Measurements from ENCODE around the gene NCMAP. TPM values are rescaled to one million over a fixed set of nuclear protein-coding genes. Genes with fewer than 3 reads are reported as not detected.

Gene NCMAP
- total RNA-seq, 1 donor from 2014 or later = not detected

- Mint-ChIP-seq H3K27me3 (ENCODE audit: low read depth) (no peaks in the 10 kb centered on the region), H3K4me3 (ENCODE audit: low read depth) (no peak overlapping the region), H3K4me1 (ENCODE audit: low read depth) (peaks cover 38% of the 10 kb centered on the region), H3K27ac (no peak overlapping the region), H3K9me3 (no peaks in the 10 kb centered on the region), H3K36me3 (ENCODE audit: low read depth) (peaks cover 89% of the 10 kb centered on the region)
- intact Hi-C loops (cut with micrococcal nuclease) = loop anchor here (10.0 kb wide), 2 partner anchors 596 to 674 kb away; partner anchors contain the start of gene RSRP1
- no peak for DNase-seq (ENCODE audit: low spot score)
These were observed 93.0 kb downstream of the NCMAP start for GRCh38 chr1:24648919-24649318.

- intact Hi-C loops (cut with micrococcal nuclease) = no loop called here
- DNase-seq (ENCODE audit: low spot score) = no peak
- Mint-ChIP-seq H3K36me3 (ENCODE audit: low read depth) (peaks cover 93% of the 10 kb centered on the region), H3K27me3 (ENCODE audit: low read depth) (no peaks in the 10 kb centered on the region), H3K4me1 (ENCODE audit: low read depth) (peaks cover 23% of the 10 kb centered on the region), H3K27ac (no peak overlapping the region), H3K4me3 (ENCODE audit: low read depth) (no peak overlapping the region), H3K9me3 (no peaks in the 10 kb centered on the region)
These were observed 96.5 kb downstream of the NCMAP start for GRCh38 chr1:24652382-24652781.

DNA sequence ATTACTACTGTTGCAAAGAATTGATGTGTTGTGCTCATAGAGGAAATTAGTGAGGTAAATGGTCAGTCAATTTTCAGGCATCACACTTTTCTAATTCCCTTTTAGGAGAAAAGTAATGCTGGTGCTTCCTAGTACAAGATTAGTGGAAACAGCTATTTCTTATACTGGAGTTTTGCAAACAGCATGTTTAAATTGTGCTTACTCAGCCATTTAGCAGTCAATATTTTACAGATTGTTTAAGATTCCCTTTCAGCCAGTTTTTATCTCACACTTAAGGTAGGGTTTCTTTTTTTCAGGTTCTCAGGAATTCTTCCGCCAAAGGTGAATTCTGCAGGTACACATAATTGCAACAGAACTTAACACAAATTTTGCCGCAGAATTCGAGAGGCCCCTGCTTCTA is 98.1 kb downstream of the NCMAP start:
- peaks cover 23% of the 10 kb centered on the region for H3K4me1 Mint-ChIP-seq (ENCODE audit: low read depth)

DNA sequence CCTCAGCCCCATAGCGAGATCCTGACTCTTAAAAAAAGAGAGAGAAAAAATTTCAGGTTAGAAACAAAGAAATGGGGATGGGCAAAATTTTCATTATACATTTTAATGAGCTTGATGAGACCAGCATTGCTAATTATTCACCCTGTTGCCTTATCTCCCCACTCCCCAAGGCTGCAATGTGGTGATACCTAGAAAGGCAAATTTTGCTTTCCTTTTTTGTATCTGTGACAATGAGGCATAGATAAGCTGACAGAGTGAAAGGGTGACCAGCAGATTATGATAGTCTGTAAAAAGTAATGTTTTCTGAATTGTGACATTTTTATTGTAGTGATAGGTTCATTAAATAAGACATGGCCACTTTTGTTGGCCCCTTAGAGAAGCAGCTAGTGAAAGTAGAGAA is 100.2 kb downstream of the NCMAP start:
- intact Hi-C loops (cut with micrococcal nuclease) = no loop called here

More for the DNA sequence above, 98.1 kb downstream of the NCMAP start:
- Mint-ChIP-seq H3K9me3 (no peaks in the 10 kb centered on the region), H3K4me3 (ENCODE audit: low read depth) (no peak overlapping the region), H3K27me3 (ENCODE audit: low read depth) (no peaks in the 10 kb centered on the region), H3K27ac (no peak overlapping the region), H3K36me3 (ENCODE audit: low read depth) (peaks cover 90% of the 10 kb centered on the region)
- no peak for DNase-seq (ENCODE audit: low spot score)
- intact Hi-C loops (cut with micrococcal nuclease) = no loop called here

DNA sequence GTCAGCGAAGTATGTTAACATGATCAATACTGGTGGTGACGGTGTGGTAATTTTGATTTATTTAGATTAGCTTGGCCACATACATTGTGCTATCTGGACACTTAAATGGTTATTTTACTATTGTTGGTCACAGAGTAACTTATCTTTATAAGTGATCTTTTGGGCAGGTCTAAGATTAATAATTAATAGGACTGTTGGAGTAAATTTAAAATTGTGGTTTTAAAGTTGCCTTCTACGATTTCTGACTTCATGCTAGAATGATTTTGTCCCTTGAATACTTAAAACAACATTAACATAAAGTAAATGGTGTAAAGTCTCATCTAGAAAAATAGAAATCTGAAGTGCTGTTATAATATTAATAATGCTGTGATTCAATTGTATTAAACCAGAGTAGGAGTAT is 101.9 kb downstream of the NCMAP start:
- no peak overlapping the region for H3K4me3 Mint-ChIP-seq (ENCODE audit: low read depth)

More for the DNA sequence above, 100.2 kb downstream of the NCMAP start:
- no peaks in the 10 kb centered on the region for H3K27me3 Mint-ChIP-seq (ENCODE audit: low read depth)
- H3K36me3 Mint-ChIP-seq (ENCODE audit: low read depth) = peaks cover 88% of the 10 kb centered on the region
- no peak overlapping the region for H3K27ac Mint-ChIP-seq
- no peak for DNase-seq (ENCODE audit: low spot score)
- no peaks in the 10 kb centered on the region for H3K9me3 Mint-ChIP-seq
- H3K4me3 Mint-ChIP-seq (ENCODE audit: low read depth) = no peak overlapping the region
- peaks cover 27% of the 10 kb centered on the region for H3K4me1 Mint-ChIP-seq (ENCODE audit: low read depth)

More for the DNA sequence above, 101.9 kb downstream of the NCMAP start:
- Mint-ChIP-seq H3K36me3 (ENCODE audit: low read depth) (peaks cover 89% of the 10 kb centered on the region), H3K27me3 (ENCODE audit: low read depth) (no peaks in the 10 kb centered on the region), H3K9me3 (no peaks in the 10 kb centered on the region), H3K27ac (no peak overlapping the region), H3K4me1 (ENCODE audit: low read depth) (peaks cover 27% of the 10 kb centered on the region)
- intact Hi-C loops (cut with micrococcal nuclease) = no loop called here
- no peak for DNase-seq (ENCODE audit: low spot score)

Other genes starting within 250 kb of the NCMAP start
- not detected in 2 replicates for gene GRHL3, start 236.7 kb upstream of the NCMAP start, total RNA-seq
- gene STPG1, start 142.3 kb upstream of the NCMAP start, total RNA-seq = 4.9 and 6.0 TPM in 2 replicates
- 24.6 and 28.6 TPM in 2 replicates for gene NIPAL3, start 140.3 kb upstream of the NCMAP start, total RNA-seq
- gene RCAN3, start 53.3 kb upstream of the NCMAP start, total RNA-seq = 31.9 and 33.8 TPM in 2 replicates
- 212 and 223 TPM in 2 replicates for gene SRRM1, start 87.2 kb downstream of the NCMAP start, total RNA-seq
- gene CLIC4, start 189.4 kb downstream of the NCMAP start, total RNA-seq = 17.9 and 18.2 TPM in 2 replicates

All from activated T-helper 2 cell treated with anti-CD3 and anti-CD28 coated beads, Interferon-gamma antibody, Interleukin-2, Interleukin-4, amounts not matched to agents 10 μg/mL and 5 μg/mL and 100 μg/mL, durations not matched to agents 14 hours and 24 hours and 36 hours (primary cell).